Choroid plexus epithelial cell (primary cell): ENCODE measurements around the gene LARGE2.

ENCODE experiments used
- DNase-seq: peaks from one replicate; pipeline ENCODE4 v3.0.0-alpha.2; 2010; ENCODE audit warnings: low read depth
- H3K4me3 ChIP-seq: 2 replicates; pipeline ENCODE4 v1.5.1; 2011; ENCODE audit warnings: low read depth, mild to moderate bottlenecking, control low read depth, low read length, moderate library complexity
- CTCF ChIP-seq: conservative IDR thresholded peaks from 2 replicates; pipeline ENCODE4 v1.5.1; 2011; ENCODE audit warnings: low read depth, mild to moderate bottlenecking, control low read depth, inconsistent platforms, low read length, moderate library complexity

Gene LARGE2

GRCh38 chr11:45909594-45910475, 12.6 kb upstream of the LARGE2 start:
- DNase-seq, result no peak
- no peak overlapping the region for H3K4me3 ChIP-seq
- TF ChIP-seq CTCF, result no peak

DNA sequence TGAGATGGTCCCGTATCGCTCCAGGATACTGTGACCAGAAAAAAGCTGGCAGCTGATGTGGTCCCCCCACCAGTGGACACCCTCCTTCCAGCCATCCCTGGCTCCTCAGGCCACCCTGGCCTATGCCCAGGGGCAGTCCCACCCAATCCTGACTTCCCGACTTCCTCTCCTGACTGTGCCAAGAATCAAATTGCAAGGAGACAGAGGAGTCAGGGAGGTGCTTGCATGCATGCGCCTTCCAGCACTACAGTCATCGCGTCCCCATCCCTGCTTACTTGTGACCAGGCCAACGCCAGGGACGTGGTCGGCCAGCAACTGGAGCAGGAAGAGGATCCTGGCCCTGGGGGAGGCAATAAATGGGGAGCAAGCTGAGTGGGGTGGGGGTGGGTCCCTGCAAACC, 11.8 kb upstream of the LARGE2 start:
- no peak overlapping the region for H3K4me3 ChIP-seq
- no peak for TF ChIP-seq CTCF
- DNase-seq, result no peak

GRCh38 chr11:45913514-45913913, 8.9 kb upstream of the LARGE2 start:
- no peak for TF ChIP-seq CTCF
- no peak overlapping the region for H3K4me3 ChIP-seq
- no peak for DNase-seq

DNA sequence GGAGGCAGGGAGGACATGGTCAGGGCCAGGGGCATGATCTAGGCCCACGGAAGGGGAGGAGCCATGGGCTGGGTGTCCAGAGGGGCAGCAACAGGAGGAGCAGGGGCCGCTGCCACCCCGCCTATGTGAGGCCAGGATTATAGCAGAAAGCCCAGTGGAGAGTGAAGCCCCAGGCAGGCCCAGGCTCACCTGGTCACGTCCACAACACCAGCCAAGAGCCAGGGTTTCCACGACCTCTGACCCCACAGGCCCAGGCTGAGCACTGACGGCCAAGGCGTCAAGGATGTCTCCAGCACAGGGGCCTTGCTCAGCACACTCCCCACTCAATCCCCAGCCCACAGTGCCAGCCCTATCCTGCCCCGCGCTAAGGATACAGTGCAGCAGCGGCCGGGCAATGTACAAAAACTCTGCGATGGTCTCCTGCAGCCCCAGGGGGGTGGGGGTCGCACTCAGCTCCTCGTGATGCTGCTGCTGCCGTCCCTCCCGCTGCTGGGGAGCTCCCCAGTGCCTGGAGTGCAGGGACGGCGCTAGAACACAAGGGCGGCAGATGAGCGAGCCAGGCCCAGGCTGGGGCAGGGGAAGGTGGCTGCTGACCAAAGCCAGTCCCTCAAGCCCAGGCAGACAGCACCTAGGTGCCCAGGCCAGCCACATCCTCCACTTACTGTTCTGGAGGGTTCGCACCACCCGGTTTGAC, 8.4 kb upstream of the LARGE2 start:
- no peak overlapping the region for H3K4me3 ChIP-seq
- no peak for TF ChIP-seq CTCF
- DNase-seq, result no peak

DNA sequence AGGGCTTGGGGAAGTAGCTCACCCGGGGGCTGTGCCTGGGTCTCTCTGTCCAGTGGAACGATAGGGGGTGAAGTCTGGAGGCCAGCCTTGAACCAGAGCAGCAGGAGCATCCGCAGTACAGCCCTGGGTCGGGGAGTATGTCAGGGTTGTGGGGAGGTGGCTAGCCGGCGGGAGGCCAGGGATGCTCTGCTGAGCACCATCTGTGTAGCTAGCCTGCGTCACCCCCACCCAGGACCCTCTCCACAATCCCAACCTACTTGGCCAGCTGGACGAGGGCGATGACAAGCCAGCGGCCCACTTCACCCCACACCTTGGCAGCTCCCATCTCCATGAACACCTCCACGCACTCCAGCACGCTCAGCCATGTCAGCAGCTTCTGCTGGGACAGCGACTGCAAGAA, 7.0 kb upstream of the LARGE2 start:
- TF ChIP-seq CTCF, result no peak

DNA sequence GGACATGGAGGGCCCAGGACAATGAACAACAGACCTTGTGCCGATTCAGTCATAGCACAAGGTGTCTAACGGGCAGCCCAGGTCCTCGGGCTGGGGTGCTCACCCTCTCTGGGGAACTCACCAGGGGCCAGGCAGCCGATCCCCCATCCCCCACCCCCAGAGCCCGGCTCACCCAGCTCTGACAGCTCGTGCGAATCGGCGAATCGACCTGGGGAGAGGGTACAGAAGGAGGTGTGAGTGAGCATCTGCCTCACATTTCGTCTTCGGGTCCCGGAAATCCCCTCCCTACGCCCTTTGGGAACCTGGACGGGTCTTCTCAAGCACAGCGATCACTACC, 5.2 kb upstream of the LARGE2 start:
- no peak for DNase-seq

More for the DNA sequence above, 7.0 kb upstream of the LARGE2 start:
- DNase-seq, result no peak
- H3K4me3 ChIP-seq, result no peak overlapping the region

More for the DNA sequence above, 5.2 kb upstream of the LARGE2 start:
- H3K4me3 ChIP-seq, result peak overlapping the region; percentile 99
- no peak for TF ChIP-seq CTCF
